Activated CD8-positive, alpha-beta memory T cell treated with anti-CD3 and anti-CD28 coated beads, Interleukin-2, amount 50 U/mL, for 4 hours (primary cell): ENCODE measurements around the gene NRM.
"Not testable (repeated sequence)": the region's sequence is repeated elsewhere in the genome, so short reads cannot be mapped to it uniquely, and the experiment has no call there.

Experiments used
- DNase-seq: peaks from one replicate; pipeline ENCODE4 v3.0.0-alpha.2; 2020

The NRM gene

GRCh38 chr6:30664994-30665767 is 25.6 kb downstream of the NRM start:
- DNase-seq, result no peak

- DNase-seq, result not testable (repeated sequence)
Measured at GRCh38 chr6:30657922-30658321, 32.9 kb downstream of the NRM start.

GRCh38 chr6:30657454-30657853 is 33.3 kb downstream of the NRM start:
- DNase-seq, result no peak

GRCh38 chr6:30656513-30656912 is 34.3 kb downstream of the NRM start:
- no peak for DNase-seq

GRCh38 chr6:30655743-30656094 is 35.1 kb downstream of the NRM start:
- no peak for DNase-seq

DNA sequence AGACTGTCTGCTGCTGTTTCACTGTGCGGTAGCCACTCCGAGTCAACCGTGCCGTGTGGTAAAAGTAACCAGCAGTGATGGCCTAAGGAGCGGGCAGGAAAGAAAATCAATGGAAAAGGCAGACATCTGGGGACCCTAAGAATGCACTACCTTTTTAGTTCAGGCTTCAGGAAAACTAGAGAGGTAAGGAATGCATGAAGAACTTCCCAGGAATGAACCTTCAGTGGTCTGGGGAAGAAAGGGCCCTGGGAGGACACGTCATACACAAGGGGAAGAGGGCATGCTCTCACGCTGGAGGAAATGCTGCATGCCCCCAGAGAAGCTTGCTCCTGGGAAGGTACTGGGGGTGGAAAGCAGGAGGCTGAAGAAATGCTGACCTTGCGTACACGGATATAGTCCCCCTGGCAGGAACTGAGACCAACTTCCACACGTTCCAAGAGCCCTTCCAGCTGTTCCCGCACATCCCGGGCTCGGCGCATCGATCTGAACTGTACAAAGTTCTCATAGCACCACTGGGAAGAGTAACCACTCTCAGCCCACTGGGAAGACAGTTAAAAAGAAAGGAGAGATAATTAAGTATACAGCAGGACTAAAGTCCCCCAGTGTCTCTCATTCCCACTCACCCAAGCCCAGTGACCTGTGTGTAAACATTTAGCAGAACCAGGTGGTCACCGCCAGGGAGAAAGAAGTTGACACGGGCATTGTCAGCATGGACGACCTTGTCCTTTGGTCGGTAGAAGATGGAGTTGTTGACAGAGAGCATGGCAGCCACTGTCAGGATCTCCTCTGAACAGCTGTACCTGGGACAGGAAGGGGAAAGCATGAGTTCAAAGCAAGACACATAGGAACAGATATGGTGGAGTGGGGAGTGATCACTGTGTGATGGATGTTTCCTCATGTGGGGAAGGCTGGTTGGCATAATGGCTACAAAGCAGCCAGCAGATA is 35.7 kb downstream of the NRM start:
- DNase-seq, result no peak

DNA sequence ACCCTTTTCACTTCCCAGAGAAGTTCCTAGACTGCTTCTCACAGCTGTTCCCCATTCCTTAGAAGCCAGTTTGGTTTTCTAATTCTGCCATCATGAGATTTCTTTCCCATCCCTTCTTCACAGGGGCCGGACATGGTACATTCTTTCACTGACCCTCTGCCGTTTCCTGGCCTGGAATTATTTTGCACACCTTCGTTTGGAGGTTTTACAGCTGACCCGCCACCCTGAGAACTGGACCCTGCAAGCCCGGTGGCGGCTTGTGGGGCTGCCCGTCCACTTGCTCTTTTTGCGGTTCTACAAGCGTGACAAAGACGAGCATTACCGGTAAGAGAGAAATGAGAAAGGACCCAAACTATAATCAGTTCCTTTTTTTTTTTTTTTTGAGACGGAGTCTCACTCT is 39.6 kb downstream of the NRM start:
- DNase-seq, result no peak

DNA sequence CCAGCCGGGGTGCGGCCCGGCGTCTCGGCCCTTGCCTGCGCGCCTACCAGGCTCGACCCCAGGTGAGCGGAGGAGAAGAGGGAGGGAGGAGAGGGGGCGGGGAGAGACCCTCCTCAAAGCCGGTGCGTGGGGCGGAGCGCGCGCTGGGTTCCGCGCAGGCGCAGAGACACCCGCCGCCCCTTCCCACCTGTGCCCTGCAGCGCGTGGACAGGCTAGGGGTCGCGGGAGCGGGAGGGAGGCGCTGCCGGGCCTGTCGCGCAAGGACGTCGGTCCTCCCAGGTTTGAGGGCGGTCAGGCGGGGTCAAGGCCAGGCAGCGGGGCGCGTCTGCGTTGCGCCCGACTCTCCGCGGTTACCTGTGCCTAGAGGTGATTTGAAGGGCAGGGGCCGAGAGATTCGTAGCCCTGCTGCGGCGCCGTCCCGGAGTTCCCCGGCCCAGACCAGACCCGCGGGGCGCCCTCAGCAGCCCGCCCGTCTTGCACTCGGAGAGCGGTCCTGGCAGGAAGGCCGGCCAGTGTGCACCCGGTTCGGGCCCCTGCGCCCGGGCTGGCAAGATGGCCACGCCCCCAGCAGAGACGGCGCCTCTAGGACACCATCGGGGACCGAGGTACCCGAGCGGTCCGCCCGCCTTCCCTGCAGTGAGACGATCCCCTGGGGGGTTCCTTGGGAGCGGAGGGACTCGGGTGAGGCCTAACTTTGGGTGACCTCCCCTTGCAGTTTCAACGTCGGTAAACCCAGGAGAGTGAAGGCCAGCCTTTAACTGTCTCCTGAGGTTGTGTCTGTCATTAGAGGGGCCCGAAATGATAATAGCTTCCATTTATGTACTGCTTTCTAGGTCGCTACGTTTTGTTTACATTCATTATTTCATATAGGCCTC is 43.3 kb downstream of the NRM start:
- peak; percentile 74 for DNase-seq

DNA sequence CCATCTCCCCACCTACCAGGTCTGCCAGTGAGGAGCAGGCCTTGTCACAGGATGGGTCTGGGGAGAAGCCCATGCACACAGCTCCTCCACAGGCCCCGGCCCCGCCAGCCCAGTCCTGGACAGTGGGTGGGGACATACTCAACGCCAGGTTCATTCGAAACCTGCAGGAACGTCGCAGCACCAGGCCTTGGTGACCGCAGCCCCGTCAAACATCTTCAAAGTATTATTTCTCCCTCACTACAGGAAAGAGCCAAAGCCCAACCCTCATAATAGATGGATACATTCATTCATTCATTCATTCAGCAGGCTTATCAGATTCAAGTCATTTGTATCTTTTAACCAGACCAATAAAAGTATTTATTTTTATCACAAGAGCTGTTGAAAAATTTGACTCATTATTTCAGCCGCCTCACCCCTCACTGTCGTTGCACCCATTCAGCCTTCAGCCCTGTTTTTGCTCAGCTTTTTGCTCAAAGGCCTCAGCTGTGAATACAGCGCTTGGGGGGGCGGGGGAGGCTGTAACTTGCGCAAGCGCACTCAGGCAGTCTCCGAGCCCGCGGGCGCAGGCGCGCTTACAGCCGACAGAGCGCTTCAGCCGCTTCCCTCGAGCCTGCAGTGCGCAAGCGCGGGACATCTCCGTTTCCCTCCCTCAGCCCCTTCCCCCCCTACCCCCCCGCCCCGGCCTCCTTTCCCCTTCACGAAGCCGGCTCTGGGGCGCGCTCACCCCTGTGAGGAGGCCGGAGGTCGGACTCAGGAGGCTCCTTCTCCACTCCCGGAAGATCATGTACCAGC is 44.1 kb downstream of the NRM start, which contains the start of gene C6orf136:
Gene C6orf136, plus strand, starts transcription at position 684 of the 792 bp plus-strand sequence. Its CDS starts 99 bp downstream, at position 783.
- peak; percentile 92 for DNase-seq

GRCh38 chr6:30645989-30646388 is 44.8 kb downstream of the NRM start:
- DNase-seq, result no peak

GRCh38 chr6:30644769-30645168 is 46.0 kb downstream of the NRM start:
- no peak for DNase-seq

- DNase-seq, result no peak
Measured at GRCh38 chr6:30643656-30644055, 47.1 kb downstream of the NRM start.

GRCh38 chr6:30641048-30641447 is 49.7 kb downstream of the NRM start:
- no peak for DNase-seq

DNA sequence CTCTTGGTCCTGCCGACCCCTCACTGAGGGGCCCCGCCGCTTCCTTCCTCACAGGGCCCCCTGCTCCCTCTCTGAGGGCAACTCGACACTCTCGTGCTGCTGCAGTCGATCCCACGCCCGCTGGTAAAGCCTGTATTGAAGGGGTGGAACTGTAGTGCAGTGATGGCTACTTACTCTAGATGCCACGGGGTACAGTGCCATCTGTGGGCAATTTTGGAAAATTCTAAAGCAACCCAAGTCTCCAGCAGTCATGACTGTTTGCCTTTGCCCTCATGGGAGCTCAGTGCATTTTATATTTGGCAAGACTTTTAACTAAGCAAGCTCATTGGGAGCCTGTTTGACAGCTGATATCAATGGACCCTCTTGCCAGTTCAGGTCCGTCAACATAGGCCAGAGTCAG is 50.3 kb downstream of the NRM start:
- DNase-seq, result no peak
